Measurements from ENCODE around the gene OR6K2.
"Not testable (repeated sequence)": the region's sequence is repeated elsewhere in the genome, so short reads cannot be mapped to it uniquely, and the experiment has no call there.

OR6K2 gene

GRCh38 chr1:158700552-158700951 is at the start of gene OR6K2:
Gene OR6K2 (minus strand): TSS chr1:158700652. CDS start chr1:158700652, 0 bp downstream.
- DNase-seq (ENCODE audit: low spot score), result no peak

DNA sequence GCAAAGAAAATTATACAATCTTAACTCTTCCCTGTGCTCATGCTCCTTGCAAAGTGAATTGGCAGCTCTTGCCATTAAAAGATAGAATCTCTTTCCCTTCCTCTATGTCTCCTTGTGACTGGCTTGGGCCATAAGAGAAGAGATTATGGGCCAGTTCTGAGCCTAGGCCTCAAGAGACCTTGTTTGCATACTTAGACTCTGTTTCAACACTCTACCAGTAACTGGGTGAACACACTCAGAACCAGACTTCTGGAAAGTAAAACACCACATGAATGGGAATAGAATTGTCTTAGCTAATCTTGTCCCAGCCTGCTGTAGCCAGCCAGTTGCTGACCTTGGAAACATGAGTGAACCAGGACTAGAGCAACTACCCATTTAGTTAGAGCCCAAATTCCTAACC is 35.4 kb upstream of the OR6K2 start:
- no peak for DNase-seq (ENCODE audit: low spot score)

DNA sequence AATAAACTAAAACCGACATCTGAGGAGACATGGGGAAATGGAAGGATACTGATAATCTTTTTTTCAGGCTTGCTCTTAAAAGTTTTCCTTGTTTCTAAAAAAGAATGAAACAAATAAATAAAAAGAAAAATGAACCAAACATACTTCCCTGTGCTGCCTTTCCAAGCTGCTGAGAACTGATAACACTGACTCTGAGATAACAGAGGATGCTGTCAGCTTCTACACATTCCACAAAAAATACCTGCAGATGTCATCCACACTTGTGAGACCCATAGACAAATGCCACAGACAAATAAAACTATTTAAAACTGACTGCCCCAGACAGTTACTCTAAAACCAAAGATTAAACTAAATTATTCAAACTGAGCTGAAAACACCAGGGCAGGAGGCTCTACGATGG is 32.1 kb upstream of the OR6K2 start:
- no peak for DNase-seq (ENCODE audit: low spot score)

DNA sequence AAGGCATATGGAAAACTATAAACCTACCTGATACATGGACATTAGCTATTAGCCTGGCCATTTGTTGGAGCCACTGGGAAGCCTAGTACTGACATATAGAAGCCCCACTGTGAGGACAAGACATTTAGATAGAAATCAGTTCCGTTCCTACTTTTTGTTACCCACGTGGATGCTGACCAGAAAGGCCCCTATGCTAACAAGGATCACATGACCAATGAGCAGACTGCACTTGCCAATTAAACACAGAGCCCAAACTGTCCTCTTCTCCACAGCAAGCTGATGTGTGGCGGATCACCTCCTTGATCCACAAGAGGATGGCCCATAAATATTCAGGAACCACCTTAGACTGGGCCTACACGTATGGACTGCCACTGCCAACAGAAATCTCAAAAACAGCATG is 31.3 kb upstream of the OR6K2 start:
- DNase-seq (ENCODE audit: low spot score), result no peak

DNA sequence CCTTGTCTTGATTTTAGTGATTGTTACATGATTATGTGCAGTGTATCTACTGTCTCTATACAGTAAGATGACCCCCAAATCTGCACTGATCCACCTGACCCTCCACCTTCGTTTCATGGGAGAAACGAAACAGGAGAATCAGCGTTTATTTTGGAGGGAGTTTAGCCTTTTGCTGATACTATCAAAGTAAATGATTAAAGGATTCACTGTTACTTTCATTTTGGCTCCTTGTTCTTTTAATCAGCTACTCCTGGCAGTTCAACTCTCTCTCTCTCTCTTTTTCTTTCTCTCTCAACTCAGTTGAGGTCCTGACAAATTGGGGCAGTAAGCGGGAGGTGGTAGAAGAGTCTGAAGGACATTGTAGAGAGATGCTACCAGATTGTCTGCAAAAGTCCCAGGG is 30.0 kb upstream of the OR6K2 start:
- DNase-seq (ENCODE audit: low spot score), result no peak

GRCh38 chr1:158728510-158729225 is 28.2 kb upstream of the OR6K2 start:
- DNase-seq (ENCODE audit: low spot score), result no peak

- DNase-seq (ENCODE audit: low spot score), result no peak
These were observed 24.0 kb upstream of the OR6K2 start for GRCh38 chr1:158724442-158724841.

- DNase-seq (ENCODE audit: low spot score), result no peak
These were observed 20.2 kb upstream of the OR6K2 start, which contains the start of gene OR6K3 for GRCh38 chr1:158720620-158721019. Gene OR6K3 (minus strand): TSS chr1:158720720. CDS start chr1:158718115, 2,605 bp downstream.

GRCh38 chr1:158719664-158720063 is 19.2 kb upstream of the OR6K2 start:
- DNase-seq (ENCODE audit: low spot score), result no peak

DNA sequence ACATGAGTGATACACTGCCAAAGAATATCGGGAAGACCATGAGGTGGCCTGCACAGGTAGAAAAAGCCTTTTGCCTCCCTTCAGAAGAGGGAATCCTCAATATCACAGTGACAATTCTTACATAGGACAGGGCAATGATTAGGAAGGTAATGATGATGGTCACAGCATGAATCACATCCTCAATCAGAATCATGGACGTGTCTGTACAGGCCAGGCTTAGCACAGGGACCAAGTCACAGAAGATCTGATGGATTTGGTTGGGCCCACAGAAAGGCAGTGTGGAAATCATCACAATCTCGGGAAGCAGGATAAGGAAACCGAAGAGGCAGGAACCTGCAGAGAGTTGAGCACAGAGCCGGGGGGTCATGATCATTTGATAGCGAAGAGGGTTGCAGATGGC is 16.9 kb upstream of the OR6K2 start:
- DNase-seq (ENCODE audit: low spot score), result no peak

- no peak for DNase-seq (ENCODE audit: low spot score)
These were observed 15.9 kb upstream of the OR6K2 start for GRCh38 chr1:158716335-158716734.

GRCh38 chr1:158714754-158715153 is 14.3 kb upstream of the OR6K2 start:
- no peak for DNase-seq (ENCODE audit: low spot score)

GRCh38 chr1:158711098-158711497 is 10.6 kb upstream of the OR6K2 start:
- no peak for DNase-seq (ENCODE audit: low spot score)

DNA sequence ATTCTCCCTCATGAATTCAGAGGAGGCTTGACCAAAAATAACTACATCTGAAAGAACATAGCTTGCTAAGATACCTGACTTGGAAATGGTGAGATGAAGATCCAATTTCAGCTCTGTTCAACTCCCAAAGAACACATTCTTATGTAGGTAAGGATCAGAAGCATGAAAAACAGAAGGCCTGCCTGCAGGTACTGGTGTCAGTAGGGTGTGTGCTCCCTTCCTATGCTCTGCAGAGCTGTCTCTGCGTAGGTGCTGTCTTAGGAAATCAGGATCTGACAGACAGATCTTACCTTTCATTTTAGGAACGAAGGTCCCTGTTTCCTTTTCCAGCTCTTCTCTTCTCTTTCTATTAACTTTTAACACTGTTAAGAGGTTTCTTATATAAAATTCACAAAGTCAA is 5.6 kb upstream of the OR6K2 start:
- DNase-seq (ENCODE audit: low spot score), result no peak

GRCh38 chr1:158694596-158694995 is 5.9 kb downstream of the OR6K2 start:
- DNase-seq (ENCODE audit: low spot score), result no peak

GRCh38 chr1:158692356-158692755 is 8.1 kb downstream of the OR6K2 start:
- DNase-seq (ENCODE audit: low spot score), result no peak

DNA sequence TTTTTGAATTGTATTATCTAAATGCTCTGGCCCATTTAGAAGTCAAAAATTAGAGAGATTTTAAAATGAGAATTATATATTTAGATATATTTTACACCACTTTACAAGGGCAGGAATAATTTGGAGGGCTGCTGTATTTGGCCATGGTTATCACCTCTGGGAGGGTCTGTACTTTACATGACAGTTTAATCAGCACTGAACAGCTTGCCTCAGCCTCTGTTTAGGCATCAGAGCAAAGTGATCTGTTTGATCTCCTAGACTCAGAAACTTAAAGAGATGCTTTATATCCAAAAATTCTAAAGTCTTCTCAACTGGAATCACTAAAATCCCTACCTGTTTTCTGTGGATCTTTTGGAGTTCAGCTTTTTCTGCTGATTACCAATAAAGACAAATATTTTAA is 8.5 kb downstream of the OR6K2 start:
- no peak for DNase-seq (ENCODE audit: low spot score)

DNA sequence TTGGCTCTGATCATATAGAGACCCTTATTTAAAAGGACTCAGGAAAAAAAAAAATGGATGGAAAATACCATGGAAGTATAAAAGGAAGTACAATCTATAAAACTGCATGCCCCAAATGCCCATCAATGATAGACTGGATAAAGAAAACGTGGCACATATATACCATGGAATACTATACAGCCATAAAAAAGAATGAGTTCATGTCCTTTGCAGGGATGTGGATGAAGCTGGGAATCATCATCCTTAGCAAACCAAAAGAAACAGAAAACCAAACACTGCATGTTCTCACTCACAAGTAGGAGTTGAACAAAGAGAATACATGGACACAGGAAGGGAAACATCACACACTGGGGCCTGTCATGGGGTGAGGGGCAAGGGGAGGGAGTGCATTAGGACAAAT is 9.3 kb downstream of the OR6K2 start:
- DNase-seq (ENCODE audit: low spot score), result not testable (repeated sequence)

DNA sequence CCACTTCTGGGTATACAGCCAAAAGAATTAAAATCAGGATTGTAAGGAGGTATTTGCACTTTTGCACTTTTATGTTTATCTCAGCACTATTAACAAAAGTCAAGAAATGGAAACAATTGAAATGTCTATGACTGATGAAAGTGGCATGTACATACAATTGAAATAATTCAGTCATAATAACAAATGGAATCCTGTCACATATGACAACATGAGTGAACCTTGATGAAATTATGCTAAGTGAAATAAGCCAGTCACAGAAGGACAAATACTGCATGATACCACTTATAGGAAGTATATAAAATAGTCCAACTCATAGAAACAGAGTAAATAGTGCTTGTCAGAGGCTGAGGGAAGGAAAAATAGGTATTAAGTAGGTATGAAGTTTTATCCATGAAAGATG is 10.6 kb downstream of the OR6K2 start:
- DNase-seq (ENCODE audit: low spot score), result no peak

- DNase-seq (ENCODE audit: low spot score), result no peak
These were observed 11.3 kb downstream of the OR6K2 start for GRCh38 chr1:158689110-158689509.

DNA sequence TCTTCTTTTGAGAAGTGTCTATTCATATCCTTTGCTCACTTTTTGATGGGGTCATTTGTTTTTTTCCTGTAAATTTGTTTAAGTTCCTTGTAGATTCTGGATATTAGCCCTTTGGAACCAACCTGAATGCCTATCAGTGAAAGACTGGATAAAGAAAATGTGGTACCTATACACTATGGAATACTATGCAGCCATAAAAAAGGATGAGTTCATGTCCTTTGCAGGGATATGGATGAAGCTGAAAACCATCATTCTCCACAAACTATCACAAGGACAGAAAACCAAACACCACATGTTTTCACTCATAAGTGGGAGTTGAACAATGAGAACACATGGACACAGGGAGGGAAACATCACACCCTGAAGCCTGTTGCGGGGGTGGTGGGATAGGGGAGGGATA is 12.1 kb downstream of the OR6K2 start:
- not testable (repeated sequence) for DNase-seq (ENCODE audit: low spot score)

GRCh38 chr1:158687037-158687436 is 13.4 kb downstream of the OR6K2 start:
- DNase-seq (ENCODE audit: low spot score), result no peak

DNA sequence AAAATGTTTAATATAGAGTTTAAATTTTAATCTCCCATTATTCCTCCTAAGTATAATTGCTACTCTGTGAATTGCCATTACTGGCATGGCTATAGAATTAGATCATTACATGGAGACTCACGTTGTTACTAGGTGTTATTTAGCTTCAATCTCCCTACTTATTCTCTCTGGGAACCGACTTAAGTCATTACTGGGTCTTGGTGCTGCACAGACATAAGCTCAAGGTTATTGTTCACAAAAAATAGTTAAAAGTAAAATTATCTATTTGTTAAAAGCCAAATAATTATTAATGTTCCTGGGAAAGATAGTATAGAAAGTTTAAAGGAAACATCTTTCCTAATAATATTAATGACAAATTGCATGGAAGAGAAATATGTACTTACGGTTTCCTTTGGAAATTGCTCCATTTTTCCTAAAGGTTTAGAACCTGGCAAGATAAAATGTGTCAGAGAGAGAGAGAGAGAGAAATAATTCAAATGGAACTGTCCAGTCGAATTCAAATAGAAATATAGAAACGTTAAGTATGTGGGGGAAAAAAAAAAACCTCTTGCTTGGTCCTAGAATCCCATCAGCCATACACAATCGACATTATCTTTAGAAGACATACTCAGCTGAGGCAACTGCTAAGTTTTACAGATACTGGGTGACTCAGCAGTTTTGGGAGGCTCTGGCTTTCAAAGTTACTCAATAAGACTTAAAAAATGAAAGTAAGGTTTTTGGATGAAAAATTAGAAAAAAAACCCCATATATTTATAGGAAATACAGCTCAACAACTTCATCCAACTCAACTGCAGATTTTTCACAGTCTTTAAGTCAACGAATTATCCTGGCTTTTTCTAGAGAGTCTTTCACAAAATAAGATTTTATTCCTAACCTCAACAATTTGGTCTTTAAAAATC is 14.1 kb downstream of the OR6K2 start, which contains the start of gene SPTA1:
Gene SPTA1 (minus strand): TSS at position 605 of the 899 bp plus-strand sequence. CDS start 198 bp downstream, at position 407.
- DNase-seq (ENCODE audit: low spot score), result no peak
